IPS-NIHi7 (cell line): Measurements from ENCODE around the gene HCRTR2.
"Not testable (repeated sequence)": the region's sequence is repeated elsewhere in the genome, so short reads cannot be mapped to it uniquely, and the experiment has no call there.

Source experiments
- DNase-seq: peaks from one replicate; pipeline ENCODE4 v3.0.0; 2012; ENCODE audit warnings: mixed read lengths; ENCODE audit errors: extremely low spot score

Gene HCRTR2

DNA sequence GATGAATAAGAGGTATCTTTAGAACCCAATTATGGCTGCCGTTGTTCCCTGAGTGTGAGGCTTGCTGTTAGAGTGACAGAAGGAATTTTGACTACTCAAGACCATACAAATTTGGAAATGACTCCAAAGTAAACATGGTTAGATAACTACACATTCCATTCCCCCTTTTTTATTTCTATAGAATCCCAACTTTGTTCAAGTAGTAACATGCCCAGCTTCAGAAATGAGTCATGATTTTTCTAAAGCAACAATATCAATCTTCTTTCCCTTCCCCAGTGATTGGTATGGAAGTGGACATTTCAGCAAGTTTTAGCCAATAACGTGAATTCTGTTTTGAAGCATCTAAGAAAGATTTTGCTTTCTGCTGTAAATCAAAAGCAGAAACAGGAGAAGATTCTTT, 37.8 kb downstream of the HCRTR2 start:
- DNase-seq: no peak

GRCh38 chr6:55220961-55221360, 46.6 kb downstream of the HCRTR2 start:
- no peak for DNase-seq

DNA sequence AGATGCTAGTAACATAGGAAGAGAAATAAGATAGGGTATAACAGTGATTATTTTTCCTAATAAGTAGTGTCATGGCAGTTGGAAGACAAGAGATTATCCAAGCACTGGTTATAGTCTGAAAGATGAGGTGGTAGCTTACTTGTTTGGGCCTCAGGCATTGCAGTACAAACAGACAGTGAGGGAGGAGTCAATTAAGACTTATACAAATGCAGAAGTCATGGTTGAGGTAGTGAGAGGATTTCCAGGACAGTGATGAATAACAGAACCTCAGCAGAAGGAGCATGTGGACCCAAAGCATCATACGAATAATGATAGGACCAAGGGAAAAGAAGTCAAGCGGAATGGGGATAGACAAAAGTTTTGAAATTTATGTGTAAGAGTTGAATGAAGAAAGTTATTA, 53.5 kb downstream of the HCRTR2 start:
- no peak for DNase-seq

DNA sequence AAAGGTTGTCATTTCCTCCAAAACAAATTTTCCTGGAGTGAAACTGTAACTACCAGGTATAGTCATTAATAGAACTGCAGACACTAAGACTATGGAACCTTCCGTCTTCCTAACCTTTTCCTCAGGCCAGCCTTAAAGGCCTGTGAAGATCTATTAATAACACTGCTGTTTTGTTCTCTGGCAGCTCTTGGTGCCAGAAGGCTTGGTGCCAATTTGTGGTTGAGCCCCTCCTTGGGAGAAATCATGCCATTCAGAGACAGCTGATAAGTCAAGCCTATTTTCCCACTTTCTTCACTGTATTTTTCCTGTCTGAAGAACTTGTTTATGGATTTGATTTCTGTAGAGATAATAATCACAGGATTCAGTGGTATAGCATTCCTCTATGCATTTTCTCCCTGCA, 64.8 kb downstream of the HCRTR2 start:
- no peak for DNase-seq

DNA sequence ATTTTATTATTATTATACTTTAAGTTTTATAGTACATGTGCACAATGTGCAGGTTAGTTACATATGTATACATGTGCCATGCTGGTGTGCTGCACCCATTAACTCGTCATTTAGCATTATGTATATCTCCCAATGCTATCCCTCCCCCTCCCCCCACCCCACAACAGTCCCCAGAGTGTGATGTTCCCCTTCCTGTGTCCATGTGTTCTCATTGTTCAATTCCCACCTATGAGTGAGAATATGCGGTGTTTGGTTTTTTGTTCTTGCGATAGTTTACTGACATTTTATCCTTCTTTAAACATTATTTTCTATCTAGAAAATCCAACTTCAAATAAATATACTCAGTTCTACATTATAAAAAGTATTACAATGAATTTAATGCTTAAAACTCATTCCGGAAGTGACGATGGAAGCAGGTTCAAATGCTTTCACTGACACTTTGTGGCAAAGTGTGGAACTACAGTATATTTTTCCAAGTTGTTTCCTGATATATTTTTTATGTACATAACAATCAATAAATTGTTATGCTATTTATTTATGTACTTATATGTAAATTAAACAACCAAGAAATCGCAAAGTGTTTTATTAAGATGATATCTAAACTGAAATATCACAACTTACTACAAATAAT, 66.8 kb downstream of the HCRTR2 start:
- not testable (repeated sequence) for DNase-seq

GRCh38 chr6:55250400-55250799, 76.1 kb downstream of the HCRTR2 start:
- DNase-seq: peak; percentile 20

DNA sequence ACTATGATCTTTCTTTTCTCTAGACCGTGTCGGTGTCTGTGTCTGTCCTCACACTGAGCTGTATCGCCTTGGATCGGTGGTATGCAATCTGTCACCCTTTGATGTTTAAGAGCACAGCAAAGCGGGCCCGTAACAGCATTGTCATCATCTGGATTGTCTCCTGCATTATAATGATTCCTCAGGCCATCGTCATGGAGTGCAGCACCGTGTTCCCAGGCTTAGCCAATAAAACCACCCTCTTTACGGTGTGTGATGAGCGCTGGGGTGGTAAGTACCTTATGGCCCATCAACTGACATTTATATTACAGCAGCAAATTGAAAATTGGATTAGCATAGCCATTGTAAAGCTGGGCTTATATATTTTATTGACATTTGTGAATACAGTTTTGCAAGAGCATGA, 80.8 kb downstream of the HCRTR2 start:
- DNase-seq: no peak

DNA sequence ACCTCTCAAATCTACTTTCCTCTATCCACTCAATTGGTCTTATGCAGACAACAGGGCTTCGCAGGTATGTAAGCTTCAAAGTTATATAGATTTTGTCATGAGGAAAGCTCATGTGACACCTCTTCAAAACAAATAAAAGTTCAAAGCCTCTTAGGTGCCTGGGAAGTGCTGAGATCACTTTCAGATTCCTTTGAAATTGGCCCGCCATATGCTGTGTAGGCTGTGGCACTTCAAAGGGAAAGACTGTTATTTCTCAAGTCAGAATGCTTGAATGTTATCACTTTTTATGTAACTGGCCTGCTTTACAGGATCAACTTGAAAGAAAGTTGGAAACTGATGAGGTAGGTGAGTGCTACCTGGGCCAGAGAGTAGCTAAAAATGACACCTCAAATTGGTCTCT, 85.9 kb downstream of the HCRTR2 start:
- no peak for DNase-seq

- DNase-seq: no peak
These were observed 91.2 kb downstream of the HCRTR2 start for GRCh38 chr6:55265409-55266114.

DNA sequence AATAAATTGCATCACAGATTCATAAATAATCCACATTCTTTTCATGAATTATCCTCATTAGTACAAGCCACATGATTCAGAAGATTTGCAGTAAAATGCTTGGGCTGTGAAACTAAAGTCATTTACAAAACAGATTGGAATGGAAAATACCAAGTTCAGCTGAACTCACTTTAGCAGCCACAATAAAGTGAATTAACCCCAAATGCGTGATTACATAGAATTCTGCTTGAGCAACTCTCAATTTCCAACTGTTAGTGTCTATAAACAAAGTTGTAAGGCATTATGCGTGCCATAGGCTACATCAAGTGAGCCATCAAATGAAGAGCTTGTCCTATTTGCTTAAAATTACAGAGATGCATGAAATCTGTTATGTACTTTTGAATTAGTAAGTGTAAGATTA, 92.6 kb downstream of the HCRTR2 start:
- DNase-seq: no peak

- peak; percentile 49 for DNase-seq
These were observed 102.6 kb downstream of the HCRTR2 start for GRCh38 chr6:55276745-55277530.

DNA sequence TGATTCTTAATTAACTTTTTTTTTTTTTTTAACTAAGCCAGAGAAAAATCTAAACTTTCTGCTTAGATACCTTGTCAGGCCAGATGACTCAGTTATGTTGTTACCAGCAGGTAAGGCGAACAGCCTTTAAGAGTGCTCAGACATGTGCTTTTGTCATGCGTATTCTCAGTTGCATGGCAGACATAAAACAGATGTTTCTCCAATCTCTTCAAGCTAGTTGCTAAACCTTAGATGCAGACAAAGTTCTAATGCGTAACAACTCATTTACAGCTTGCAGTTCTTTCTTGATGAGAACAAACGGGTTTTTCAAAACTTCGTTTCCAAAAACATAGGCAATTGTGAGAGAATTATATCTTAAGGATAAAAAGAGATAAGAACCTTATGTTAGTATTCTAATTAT, 103.3 kb downstream of the HCRTR2 start:
- peak; percentile 19 for DNase-seq

GRCh38 chr6:55281215-55281614, 106.9 kb downstream of the HCRTR2 start:
- no peak for DNase-seq

- no peak for DNase-seq
These were observed 107.8 kb downstream of the HCRTR2 start for GRCh38 chr6:55282115-55282514.

GRCh38 chr6:55286824-55287223, 112.5 kb downstream of the HCRTR2 start:
- DNase-seq: no peak

DNA sequence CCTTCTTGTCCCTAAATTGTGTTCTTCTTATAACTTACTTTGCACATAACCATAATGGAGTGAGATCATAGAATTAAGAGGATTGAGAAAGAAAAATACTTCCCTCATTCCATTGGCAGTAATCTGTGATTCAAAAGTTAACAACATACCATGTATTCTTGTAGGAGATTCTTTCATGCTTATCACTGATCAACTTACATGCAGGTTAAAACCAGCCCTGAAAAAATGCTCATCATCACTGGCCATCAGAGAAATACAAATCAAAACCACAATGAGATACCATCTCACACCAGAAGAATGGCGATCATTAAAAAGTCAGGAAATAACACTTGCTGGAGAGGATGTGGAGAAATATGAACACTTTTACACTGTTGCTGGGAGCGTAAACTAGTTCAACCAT, 116.4 kb downstream of the HCRTR2 start:
- DNase-seq: no peak

GRCh38 chr6:55293116-55293515, 118.8 kb downstream of the HCRTR2 start:
- peak; percentile 18 for DNase-seq

DNA sequence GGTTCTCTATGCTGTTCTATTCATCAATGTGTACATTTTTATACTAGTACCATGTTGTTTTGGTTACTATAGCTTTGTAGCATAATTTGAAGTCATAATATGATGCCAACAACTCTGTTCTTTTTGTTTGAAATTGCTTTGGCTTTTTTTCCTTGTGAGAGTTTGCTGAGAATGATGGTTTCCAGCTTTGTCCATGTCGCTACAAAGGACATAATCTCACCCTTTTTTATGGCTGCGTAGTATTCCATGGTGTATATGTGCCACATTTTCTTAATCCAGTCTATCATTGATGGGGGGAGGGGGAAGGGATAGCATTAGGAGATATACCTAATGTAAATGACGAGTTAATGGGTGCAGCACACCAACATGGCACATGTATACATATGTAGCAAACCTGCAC, 122.9 kb downstream of the HCRTR2 start:
- DNase-seq: not testable (repeated sequence)

GRCh38 chr6:55299286-55299985, 125.1 kb downstream of the HCRTR2 start:
- DNase-seq: no peak

DNA sequence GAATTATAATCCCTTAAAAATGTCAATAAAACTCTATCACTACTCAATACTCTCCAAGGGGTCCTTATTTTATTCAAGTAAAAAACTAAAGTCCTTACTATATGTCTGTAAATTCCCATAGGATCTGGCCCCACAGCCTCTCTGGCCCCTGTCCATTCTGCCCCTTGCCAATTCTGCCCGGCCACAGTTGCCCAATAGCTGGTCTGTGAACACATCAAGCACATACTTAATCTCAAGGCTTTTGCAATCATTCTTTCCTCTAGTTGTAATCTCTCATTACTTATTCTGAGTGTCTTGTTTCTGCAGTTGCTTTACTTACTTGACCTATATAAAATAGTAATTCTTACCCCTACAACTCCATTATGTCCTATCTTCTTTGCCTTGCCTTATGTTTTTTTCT, 130.4 kb downstream of the HCRTR2 start:
- no peak for DNase-seq

DNA sequence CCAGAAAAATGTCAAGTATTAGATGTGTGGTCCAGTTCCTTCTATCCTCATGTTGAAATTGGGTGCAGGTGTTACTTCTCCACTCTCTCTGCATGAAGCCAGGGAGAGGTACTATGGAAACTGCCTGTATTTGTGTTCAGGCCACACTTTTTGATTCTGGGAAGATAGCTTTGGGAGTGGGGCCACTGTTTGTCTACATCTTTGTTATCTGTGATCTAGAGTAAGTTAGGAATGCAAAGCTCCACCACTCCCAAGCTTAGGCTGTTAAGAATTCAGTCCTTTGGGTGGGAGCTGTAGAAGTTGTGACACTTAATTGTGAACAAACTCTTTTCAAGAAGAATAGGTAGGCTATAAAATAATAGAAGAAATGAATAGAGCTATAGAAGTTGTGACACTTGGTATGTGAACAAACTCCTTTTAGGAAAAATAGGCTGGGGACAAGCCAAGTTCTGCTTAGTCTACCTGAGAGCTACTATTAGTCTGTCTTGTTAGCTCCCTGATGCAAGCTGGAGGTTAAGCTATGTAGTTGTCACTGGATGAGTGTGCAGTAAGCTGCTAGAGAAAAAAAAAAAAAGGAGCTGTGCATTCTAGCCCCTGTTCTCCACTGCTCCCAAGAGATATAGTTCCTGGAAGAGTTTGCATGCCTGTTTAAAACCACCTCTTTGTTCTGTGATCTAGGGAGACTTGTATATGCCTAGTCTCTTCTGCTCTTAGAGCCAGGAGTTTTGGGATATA, 145.8 kb downstream of the HCRTR2 start:
- no peak for DNase-seq

DNA sequence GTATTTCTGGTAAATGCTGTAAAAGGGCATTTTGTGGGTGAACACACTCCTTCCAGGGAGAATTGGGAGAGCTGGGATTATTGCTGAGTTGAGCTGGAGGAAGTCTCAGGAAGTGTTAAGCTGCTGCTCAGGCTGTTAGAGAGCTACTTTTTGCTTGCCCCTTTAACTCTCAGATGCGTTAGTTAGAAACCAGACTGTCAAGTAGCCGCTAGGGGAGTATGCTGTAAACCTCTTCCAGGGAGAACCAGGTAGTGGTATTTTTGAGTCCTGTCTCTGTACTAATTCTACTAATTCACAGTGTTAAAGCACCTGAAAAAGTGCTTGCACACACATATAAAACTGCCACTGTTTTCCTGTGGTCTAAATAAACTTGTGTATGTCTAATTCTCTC, 146.4 kb downstream of the HCRTR2 start:
- DNase-seq: peak; percentile 11
